Muscle of leg (tissue), 16 donors: ENCODE measurements around the gene STARD8. TPM values are rescaled to one million over a fixed set of nuclear protein-coding genes. Genes with fewer than 3 reads are reported as not detected.
"Not testable (repeated sequence)": the region's sequence is repeated elsewhere in the genome, so short reads cannot be mapped to it uniquely, and the experiment has no call there.

Experiments used
- DNase-seq: peaks from one replicate; pipeline ENCODE4 v3.0.0; 2013
- H3K27ac ChIP-seq: one replicate; pipeline ENCODE4 v1.5.1; 2013; ENCODE audit warnings: mild to moderate bottlenecking, low read length, control low read depth
- H3K27me3 ChIP-seq: one replicate; pipeline ENCODE4 v1.6.1; 2013; ENCODE audit warnings: low read length; ENCODE audit not compliant: control insufficient read depth, insufficient read depth
- H3K36me3 ChIP-seq: one replicate; pipeline ENCODE4 v1.6.1; 2013; ENCODE audit warnings: low read length; ENCODE audit not compliant: control insufficient read depth, insufficient read depth
- H3K4me1 ChIP-seq: one replicate; pipeline ENCODE4 v1.6.1; 2013; ENCODE audit warnings: low read length; ENCODE audit not compliant: control insufficient read depth, insufficient read depth
- H3K4me3 ChIP-seq: one replicate; pipeline ENCODE4 v1.5.1; 2013; ENCODE audit warnings: low read length, control low read depth
- H3K9me3 ChIP-seq: replicated peaks from 2 replicates; pipeline ENCODE4 v1.6.1; 2013; ENCODE audit warnings: low read depth, low read length; ENCODE audit not compliant: control insufficient read depth
- WGBS: methylation state at CpG from one replicate; pipeline ENCODE4 v1.1.5; 2013; ENCODE audit warnings: missing lambda C conversion rate; ENCODE audit not compliant: insufficient coverage; 5-methylcytosine and 5-hydroxymethylcytosine counted together
- long read RNA-seq, 11 donors: transcript quantifications; one replicate each; lab custom pipeline, GENCODE V29; 2026
- polyA plus RNA-seq, 8 donors: library from polyadenylated mRNA; unstranded; fragments of 120-200 nt; gene quantifications; one replicate each; pipeline versions ENCODE4 v1.2.1 to v1.2.3, GENCODE V29; 2013; ENCODE audit warnings: inconsistent platforms in 1 of 8, low replicate concordance in 1 of 8; ENCODE audit not compliant: insufficient read length in 8 of 8, insufficient read depth in 1 of 8
- total RNA-seq: library from RNA; stranded (reverse); fragments of 120-200 nt; gene quantifications from one replicate; pipeline ENCODE4 v1.2.4, GENCODE V29; 2013

STARD8 gene
- 13.1 TPM for total RNA-seq
- 10 to 100 TPM; 13.2 to 20.2 (median 17.3) TPM for polyA plus RNA-seq
- long read RNA-seq, donor 1, result 0 reads
- long read RNA-seq, donor 2, result 0 reads
- long read RNA-seq, donor 3, full-length matches to known transcripts, result 3 of 3 reads
- long read RNA-seq, donor 3, partial matches to known transcripts, result 0 of 3 reads
- long read RNA-seq, donor 3, other reads (novel, unspliced or antisense), result 0 of 3 reads
- long read RNA-seq, donor 4, full-length matches to known transcripts, result 1 of 1 reads
- long read RNA-seq, donor 4, partial matches to known transcripts, result 0 of 1 reads
- long read RNA-seq, donor 4, other reads (novel, unspliced or antisense), result 0 of 1 reads
- long read RNA-seq, donor 5, full-length matches to known transcripts, result 1 of 7 reads
- long read RNA-seq, donor 5, partial matches to known transcripts, result 6 of 7 reads
- long read RNA-seq, donor 5, other reads (novel, unspliced or antisense), result 0 of 7 reads
- long read RNA-seq, donor 6, full-length matches to known transcripts, result 3 of 3 reads
- long read RNA-seq, donor 6, partial matches to known transcripts, result 0 of 3 reads
- long read RNA-seq, donor 6, other reads (novel, unspliced or antisense), result 0 of 3 reads
- long read RNA-seq, donor 7, full-length matches to known transcripts, result 1 of 1 reads
- long read RNA-seq, donor 7, partial matches to known transcripts, result 0 of 1 reads
- long read RNA-seq, donor 7, other reads (novel, unspliced or antisense), result 0 of 1 reads
- long read RNA-seq, donor 8, result 0 reads
- long read RNA-seq, donor 9, full-length matches to known transcripts, result 1 of 1 reads
- long read RNA-seq, donor 9, partial matches to known transcripts, result 0 of 1 reads
- long read RNA-seq, donor 9, other reads (novel, unspliced or antisense), result 0 of 1 reads
- long read RNA-seq, donor 10, result 0 reads
- long read RNA-seq, donor 11, full-length matches to known transcripts, result 1 of 1 reads
- long read RNA-seq, donor 11, partial matches to known transcripts, result 0 of 1 reads
- long read RNA-seq, donor 11, other reads (novel, unspliced or antisense), result 0 of 1 reads

DNA sequence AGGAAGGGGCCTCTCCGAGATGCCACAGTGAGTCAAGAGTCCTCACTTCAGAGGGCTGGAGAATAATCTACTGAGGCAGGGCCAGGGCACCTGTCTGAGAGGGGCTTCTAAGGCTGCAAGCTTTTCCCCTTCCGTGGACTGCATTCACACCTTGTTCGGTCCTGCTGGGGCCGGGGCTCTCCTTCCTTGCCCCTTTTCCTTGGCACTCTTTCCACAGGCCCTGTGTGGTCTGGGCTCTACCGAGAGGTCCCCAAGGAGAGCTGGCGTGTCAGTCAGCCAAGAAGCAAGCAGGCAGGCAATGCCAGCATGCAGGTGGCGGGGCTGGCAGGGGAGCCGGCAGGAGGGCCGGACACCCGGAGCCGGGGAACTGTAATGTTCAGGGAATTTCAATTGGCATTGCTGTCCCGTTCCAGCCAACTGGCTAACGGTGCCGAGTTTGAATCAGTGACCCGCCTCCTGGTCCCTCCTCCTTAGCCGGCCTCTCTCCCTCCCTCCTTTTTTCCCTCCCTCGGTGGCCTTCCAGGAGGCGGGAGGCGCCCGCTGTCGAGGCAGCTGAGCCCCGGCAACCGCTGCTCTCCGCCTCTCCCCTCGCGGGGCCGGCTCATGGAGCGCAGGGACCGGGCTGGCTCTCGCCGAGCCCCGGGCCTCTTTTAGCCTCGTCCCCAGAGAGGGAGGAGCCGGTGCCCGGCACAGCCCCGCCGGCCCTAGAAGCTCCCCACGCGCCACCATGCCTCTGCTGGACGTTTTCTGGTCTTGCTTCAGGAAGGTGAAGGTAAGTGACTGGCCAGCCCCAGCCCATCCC is at the start of gene STARD8:
Gene STARD8 (plus strand): TSS at position 511 of the 802 bp plus-strand sequence. CDS start 217 bp downstream, at position 728.
- WGBS, result 26% methylated on average over 40 of the region's 40 CpGs
- Histone ChIP-seq H3K4me1 (peaks cover 27% of the 10 kb centered on the region), H3K27me3 (peaks cover 35% of the 10 kb centered on the region), H3K27ac (peak within 1 kb of the TSS; percentile 31), H3K4me3 (peak within 1 kb of the TSS; percentile 41), H3K36me3 (no peaks in the 10 kb centered on the region), H3K9me3 (no peaks in the 10 kb centered on the region)
- DNase-seq, result peak; percentile 77

- Histone ChIP-seq H3K9me3 (peaks cover 5% of the 10 kb centered on the region), H3K4me3 (no peak overlapping the region), H3K36me3 (no peaks in the 10 kb centered on the region), H3K27ac (no peak overlapping the region), H3K4me1 (no peaks in the 10 kb centered on the region), H3K27me3 (no peaks in the 10 kb centered on the region)
- no peak for DNase-seq
- 14% methylated on average over 1 of the region's 1 CpG for WGBS
Measured at GRCh38 chrX:68598841-68599240, 48.6 kb upstream of the STARD8 start.

DNA sequence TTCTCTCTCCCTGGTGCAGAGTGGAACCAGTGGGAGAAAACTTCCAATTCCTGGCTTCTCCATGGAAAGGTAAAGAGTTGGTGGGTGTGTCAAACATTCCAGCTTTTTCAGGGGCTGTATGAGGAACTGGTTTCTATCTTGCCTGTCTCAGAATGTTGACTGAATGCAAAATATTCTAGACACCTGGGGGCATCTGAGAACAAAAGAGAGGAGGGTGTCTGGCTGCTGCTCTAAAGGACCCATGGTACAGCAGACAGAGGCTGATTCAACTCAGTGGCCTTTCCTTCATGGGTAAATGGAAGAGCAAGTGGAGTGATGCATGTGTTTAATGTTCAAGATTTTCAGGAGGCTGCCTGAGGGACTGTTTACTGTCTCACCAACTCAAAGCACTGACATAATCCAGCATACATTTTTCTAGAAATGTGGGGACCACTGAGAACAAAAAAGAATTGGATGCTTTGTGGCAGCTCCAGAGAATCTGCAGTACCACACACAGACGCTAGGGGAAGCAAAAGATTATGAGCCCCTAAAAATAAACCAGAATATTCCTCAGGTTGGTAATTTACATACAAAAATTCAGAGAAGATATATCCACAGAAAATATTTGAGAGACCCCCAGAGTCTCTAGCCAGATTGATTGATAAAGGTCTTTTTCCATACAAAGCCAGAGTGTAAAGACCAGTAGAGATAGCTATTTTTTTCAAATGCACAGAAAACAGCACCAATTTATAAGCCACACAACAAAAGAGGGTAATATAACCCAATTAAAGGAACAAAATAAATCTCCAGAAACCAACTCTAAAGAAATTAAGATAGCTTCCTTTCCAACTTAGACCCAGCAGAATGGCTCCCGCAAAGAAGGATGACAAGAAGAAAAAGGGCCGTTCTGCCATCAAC is 48.0 kb upstream of the STARD8 start:
- no peaks in the 10 kb centered on the region for H3K36me3 ChIP-seq
- H3K4me1 ChIP-seq, result no peaks in the 10 kb centered on the region
- H3K9me3 ChIP-seq, result peaks cover 4% of the 10 kb centered on the region
- DNase-seq, result no peak
- no peaks in the 10 kb centered on the region for H3K27me3 ChIP-seq
- no peak overlapping the region for H3K27ac ChIP-seq
- no peak overlapping the region for H3K4me3 ChIP-seq
- 100% methylated on average over 2 of the region's 3 CpGs for WGBS

- no CpG with 5 or more reads among the region's 2 CpGs for WGBS
- not testable (repeated sequence) for DNase-seq, H3K36me3 ChIP-seq, H3K27ac ChIP-seq, H3K4me1 ChIP-seq, H3K9me3 ChIP-seq, H3K27me3 ChIP-seq, H3K4me3 ChIP-seq
Measured at GRCh38 chrX:68604216-68604615, 43.2 kb upstream of the STARD8 start.

DNA sequence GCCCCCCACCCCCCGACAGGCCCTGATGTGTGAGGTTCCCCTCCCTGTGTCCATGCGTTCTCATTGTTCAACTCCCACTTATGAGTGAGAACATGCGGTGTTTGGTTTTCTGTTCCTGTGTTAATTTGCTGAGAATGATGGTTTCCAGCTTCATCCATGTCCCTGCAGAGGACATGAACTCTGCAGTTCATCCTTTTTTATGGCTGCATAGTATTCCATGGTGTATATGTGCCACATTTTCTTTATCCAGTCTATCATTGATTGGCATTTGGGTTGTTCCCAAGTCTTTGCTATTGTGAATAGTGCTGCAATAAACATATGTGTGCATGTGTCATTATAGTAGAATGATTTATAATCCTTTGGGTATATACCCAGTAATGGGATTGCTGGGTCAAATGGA is 32.7 kb upstream of the STARD8 start:
- WGBS, result no CpG with 5 or more reads among the region's 3 CpGs
- not testable (repeated sequence) for H3K27me3 ChIP-seq, H3K4me1 ChIP-seq, H3K9me3 ChIP-seq, H3K4me3 ChIP-seq, DNase-seq, H3K27ac ChIP-seq, H3K36me3 ChIP-seq

GRCh38 chrX:68627986-68628385 is 19.5 kb upstream of the STARD8 start:
- no CpG with 5 or more reads among the region's 5 CpGs for WGBS
- Histone ChIP-seq H3K27me3 (peaks cover 8% of the 10 kb centered on the region), H3K36me3 (no peaks in the 10 kb centered on the region), H3K4me1 (no peaks in the 10 kb centered on the region), H3K27ac (no peak overlapping the region), H3K4me3 (no peak overlapping the region), H3K9me3 (no peaks in the 10 kb centered on the region)
- no peak for DNase-seq

DNA sequence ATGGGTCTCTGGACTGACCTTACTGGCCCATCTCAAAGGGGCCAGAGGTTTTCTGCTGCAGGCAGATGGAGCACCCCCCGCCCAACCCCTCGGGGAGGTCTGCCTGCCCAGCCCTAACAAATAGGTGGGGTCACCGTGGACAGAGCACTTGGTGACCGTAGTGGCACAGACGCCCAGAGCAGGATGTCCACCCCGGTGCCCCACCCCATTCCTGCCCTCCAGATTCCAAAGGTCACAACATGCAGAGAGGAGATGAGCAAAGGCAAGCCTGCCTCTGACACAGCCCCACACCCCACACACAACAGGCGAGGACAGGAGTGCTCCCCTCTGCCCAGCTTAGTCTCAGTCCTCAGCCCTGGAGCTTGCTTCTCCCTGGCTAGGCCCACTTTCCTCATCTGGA is 17.5 kb upstream of the STARD8 start:
- not testable (repeated sequence) for H3K4me3 ChIP-seq, DNase-seq, H3K9me3 ChIP-seq, H3K27me3 ChIP-seq, H3K27ac ChIP-seq, H3K36me3 ChIP-seq, H3K4me1 ChIP-seq
- WGBS, result no CpG with 5 or more reads among the region's 7 CpGs

GRCh38 chrX:68631336-68631735 is 16.1 kb upstream of the STARD8 start:
- H3K4me3 ChIP-seq, result no peak overlapping the region
- peak; percentile 44 for DNase-seq
- H3K4me1 ChIP-seq, result no peaks in the 10 kb centered on the region
- H3K9me3 ChIP-seq, result no peaks in the 10 kb centered on the region
- WGBS, result no CpG with 5 or more reads among the region's 4 CpGs
- H3K27ac ChIP-seq, result no peak overlapping the region
- H3K27me3 ChIP-seq, result peaks cover 6% of the 10 kb centered on the region
- no peaks in the 10 kb centered on the region for H3K36me3 ChIP-seq

DNA sequence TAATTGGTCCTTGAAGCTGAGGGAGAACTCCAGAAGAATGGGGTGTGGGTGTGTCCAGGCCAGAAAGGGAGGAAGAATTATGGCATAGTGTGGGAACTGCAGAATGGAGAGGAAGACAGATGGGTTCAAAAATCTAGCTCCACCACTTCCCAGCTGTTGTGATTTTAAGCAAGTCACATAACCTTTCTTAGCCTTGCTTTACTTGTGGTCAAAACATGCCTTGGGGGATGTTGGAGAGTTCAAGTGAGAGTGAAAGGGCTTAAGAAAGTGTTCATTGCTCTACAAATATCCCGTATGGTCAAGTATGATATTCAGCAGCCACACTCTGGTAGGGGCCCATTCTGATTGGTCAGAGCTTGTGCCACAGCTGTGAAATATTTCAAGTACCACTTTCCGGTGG is 15.0 kb upstream of the STARD8 start:
- no peaks in the 10 kb centered on the region for H3K9me3 ChIP-seq
- H3K27ac ChIP-seq, result no peak overlapping the region
- H3K4me3 ChIP-seq, result no peak overlapping the region
- WGBS, result no CpG with 5 or more reads among the region's 2 CpGs
- H3K36me3 ChIP-seq, result no peaks in the 10 kb centered on the region
- peaks cover 7% of the 10 kb centered on the region for H3K27me3 ChIP-seq
- DNase-seq, result no peak
- no peaks in the 10 kb centered on the region for H3K4me1 ChIP-seq
